ENCODE measurements around the gene RAC3.

DNA sequence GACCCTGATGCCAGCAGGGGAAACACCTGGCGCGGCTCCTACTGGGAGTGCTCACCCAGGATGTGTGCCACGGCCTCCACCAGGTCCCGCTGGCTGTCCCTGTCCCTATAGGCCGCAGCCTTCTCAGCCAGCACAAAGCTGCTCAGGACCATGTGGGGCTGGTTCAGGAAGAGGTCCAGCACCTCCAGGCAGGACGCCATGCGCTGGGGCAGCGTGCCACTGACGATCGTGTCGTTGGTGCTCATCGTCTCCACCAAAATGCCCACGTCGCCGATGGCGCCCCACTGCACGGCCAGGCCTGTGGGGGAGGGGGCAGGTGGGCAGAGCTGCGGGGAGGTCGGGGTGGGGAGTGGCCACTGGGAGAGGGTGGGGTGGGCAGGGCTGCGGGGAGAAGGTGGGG lies 50.1 kb downstream of the RAC3 start:
- TF ChIP-seq, protein P1, sequence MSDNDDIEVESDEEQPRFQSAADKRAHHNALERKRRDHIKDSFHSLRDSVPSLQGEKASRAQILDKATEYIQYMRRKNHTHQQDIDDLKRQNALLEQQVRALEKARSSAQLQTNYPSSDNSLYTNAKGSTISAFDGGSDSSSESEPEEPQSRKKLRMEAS (IDR thresholded peaks at IDR 0.05) = no peak
- TF ChIP-seq RAD21 (IDR thresholded peaks at IDR 0.05; ENCODE audit: low read depth) (no peak), TEAD4 (IDR thresholded peaks at IDR 0.05) (no peak), EP300 (IDR thresholded peaks at IDR 0.05; ENCODE audit: borderline replicate concordance) (no peak), CEBPB (IDR thresholded peaks at IDR 0.05) (no peak), TAF1 (IDR thresholded peaks at IDR 0.05; ENCODE audit: low read depth) (no peak), FOXM1 (IDR thresholded peaks at IDR 0.05; ENCODE audit: borderline replicate concordance, low read depth) (no peak), YY1 (IDR thresholded peaks at IDR 0.05; ENCODE audit: low read depth) (no peak), ZBTB7A (IDR thresholded peaks at IDR 0.05; ENCODE audit: low read depth) (no peak), CREB1 (IDR thresholded peaks at IDR 0.05; ENCODE audit: low read depth) (no peak), TCF12 (IDR thresholded peaks at IDR 0.05; ENCODE audit: low read depth) (no peak), EGR1 (IDR thresholded peaks at IDR 0.05) (no peak)
- TF ChIP-seq, protein P2, sequence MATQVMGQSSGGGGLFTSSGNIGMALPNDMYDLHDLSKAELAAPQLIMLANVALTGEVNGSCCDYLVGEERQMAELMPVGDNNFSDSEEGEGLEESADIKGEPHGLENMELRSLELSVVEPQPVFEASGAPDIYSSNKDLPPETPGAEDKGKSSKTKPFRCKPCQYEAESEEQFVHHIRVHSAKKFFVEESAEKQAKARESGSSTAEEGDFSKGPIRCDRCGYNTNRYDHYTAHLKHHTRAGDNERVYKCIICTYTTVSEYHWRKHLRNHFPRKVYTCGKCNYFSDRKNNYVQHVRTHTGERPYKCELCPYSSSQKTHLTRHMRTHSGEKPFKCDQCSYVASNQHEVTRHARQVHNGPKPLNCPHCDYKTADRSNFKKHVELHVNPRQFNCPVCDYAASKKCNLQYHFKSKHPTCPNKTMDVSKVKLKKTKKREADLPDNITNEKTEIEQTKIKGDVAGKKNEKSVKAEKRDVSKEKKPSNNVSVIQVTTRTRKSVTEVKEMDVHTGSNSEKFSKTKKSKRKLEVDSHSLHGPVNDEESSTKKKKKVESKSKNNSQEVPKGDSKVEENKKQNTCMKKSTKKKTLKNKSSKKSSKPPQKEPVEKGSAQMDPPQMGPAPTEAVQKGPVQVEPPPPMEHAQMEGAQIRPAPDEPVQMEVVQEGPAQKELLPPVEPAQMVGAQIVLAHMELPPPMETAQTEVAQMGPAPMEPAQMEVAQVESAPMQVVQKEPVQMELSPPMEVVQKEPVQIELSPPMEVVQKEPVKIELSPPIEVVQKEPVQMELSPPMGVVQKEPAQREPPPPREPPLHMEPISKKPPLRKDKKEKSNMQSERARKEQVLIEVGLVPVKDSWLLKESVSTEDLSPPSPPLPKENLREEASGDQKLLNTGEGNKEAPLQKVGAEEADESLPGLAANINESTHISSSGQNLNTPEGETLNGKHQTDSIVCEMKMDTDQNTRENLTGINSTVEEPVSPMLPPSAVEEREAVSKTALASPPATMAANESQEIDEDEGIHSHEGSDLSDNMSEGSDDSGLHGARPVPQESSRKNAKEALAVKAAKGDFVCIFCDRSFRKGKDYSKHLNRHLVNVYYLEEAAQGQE (IDR thresholded peaks at IDR 0.05; ENCODE audit: low read depth) = no peak
- TF ChIP-seq, protein P3, sequence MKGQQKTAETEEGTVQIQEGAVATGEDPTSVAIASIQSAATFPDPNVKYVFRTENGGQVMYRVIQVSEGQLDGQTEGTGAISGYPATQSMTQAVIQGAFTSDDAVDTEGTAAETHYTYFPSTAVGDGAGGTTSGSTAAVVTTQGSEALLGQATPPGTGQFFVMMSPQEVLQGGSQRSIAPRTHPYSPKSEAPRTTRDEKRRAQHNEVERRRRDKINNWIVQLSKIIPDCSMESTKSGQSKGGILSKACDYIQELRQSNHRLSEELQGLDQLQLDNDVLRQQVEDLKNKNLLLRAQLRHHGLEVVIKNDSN (IDR thresholded peaks at IDR 0.05) = no peak
